Neural cell (in vitro differentiated cells): Measurements from ENCODE around the gene SMIM29. TPM values are rescaled to one million over a fixed set of nuclear protein-coding genes. Genes with fewer than 3 reads are reported as not detected.

ENCODE experiments used
- H2AFZ ChIP-seq: fragments of 200-600, 300-800 bp; sonication (generic), shearing (Covaris generic); 2 replicates; pipeline ENCODE4 v1.6.0; 2014; ENCODE audit warnings: low read depth, mild to moderate bottlenecking, antibody characterized with exemption, low read length, moderate library complexity
- H3F3A ChIP-seq: fragments of 200-600 bp; shearing (Covaris generic); 2 replicates; pipeline ENCODE4 v1.6.1; 2016; ENCODE audit warnings: mild to moderate bottlenecking, moderate library complexity, mixed read lengths, antibody characterized with exemption, low read length; ENCODE audit not compliant: insufficient read depth, poor library complexity, severe bottlenecking
- H3K27ac ChIP-seq: fragments of 200-600, 300-800 bp; sonication (generic), shearing (Covaris generic); 2 replicates; pipeline ENCODE4 v1.5.1; 2014; ENCODE audit warnings: mild to moderate bottlenecking, low read length, moderate library complexity
- H3K27me3 ChIP-seq: fragments of 300-800, 200-600 bp; sonication (generic), shearing (Covaris generic); 2 replicates; pipeline ENCODE4 v1.6.0; 2014; ENCODE audit warnings: mild to moderate bottlenecking, low read depth, low read length, moderate library complexity; ENCODE audit not compliant: insufficient read depth
- H3K36me3 ChIP-seq: fragments of 300-800, 200-600 bp; sonication (generic), shearing (Covaris generic); 2 replicates; pipeline ENCODE4 v1.5.1; 2014; ENCODE audit warnings: mild to moderate bottlenecking, antibody characterized with exemption, low read length, moderate library complexity; ENCODE audit not compliant: insufficient read depth
- H3K4me2 ChIP-seq: fragments of 300-800, 200-600 bp; sonication (generic), shearing (Covaris generic); 2 replicates; pipeline ENCODE4 v1.6.0; 2014; ENCODE audit warnings: mild to moderate bottlenecking, low read length
- H3K4me3 ChIP-seq: fragments of 300-800, 200-600 bp; sonication (generic), shearing (Covaris generic); 2 replicates; pipeline ENCODE4 v1.5.1; 2014; ENCODE audit warnings: mild to moderate bottlenecking, low read length, moderate library complexity
- H3K79me2 ChIP-seq: fragments of 200-600 bp; shearing (Covaris generic); replicated peaks from 2 replicates; pipeline ENCODE4 v1.6.0; 2014; ENCODE audit warnings: mild to moderate bottlenecking, low read length, moderate library complexity; ENCODE audit not compliant: insufficient read depth
- H3K9ac ChIP-seq: fragments of 300-800, 200-600 bp; sonication (generic), shearing (Covaris generic); 2 replicates; pipeline ENCODE4 v1.6.1; 2016; ENCODE audit warnings: mild to moderate bottlenecking, low read length, mixed read lengths
- H3K9me2 ChIP-seq: fragments of 200-600 bp; shearing (Covaris generic); 2 replicates; pipeline ENCODE4 v1.6.1; 2016; ENCODE audit warnings: mild to moderate bottlenecking, low read length, mixed read lengths; ENCODE audit not compliant: insufficient read depth
- H3K9me3 ChIP-seq: fragments of 200-600, 300-800 bp; sonication (generic), shearing (Covaris generic); 2 replicates; pipeline ENCODE4 v1.6.1; 2016; ENCODE audit warnings: mild to moderate bottlenecking, mixed run types, low read length, moderate library complexity, mixed read lengths
- H4K20me1 ChIP-seq: fragments of 200-600 bp; shearing (Covaris generic); 2 replicates; pipeline ENCODE4 v1.6.1; 2016; ENCODE audit warnings: mild to moderate bottlenecking, mixed run types; ENCODE audit not compliant: insufficient read depth
- EP300 ChIP-seq: fragments of 450-650 bp; conservative IDR thresholded peaks from 2 replicates; pipeline ENCODE4 v1.6.1; 2014; ENCODE audit warnings: antibody characterized with exemption, mild to moderate bottlenecking, moderate library complexity; ENCODE audit not compliant: poor library complexity, severe bottlenecking
- EZH2 ChIP-seq: fragments of 200-600, 300-800 bp; shearing (Covaris generic), sonication (generic); IDR thresholded peaks from 2 replicates; pipeline ENCODE4 v1.6.1; 2014; ENCODE audit warnings: antibody characterized with exemption, low read length, borderline replicate concordance, mild to moderate bottlenecking; ENCODE audit not compliant: insufficient read depth, poor library complexity, severe bottlenecking
- MXI1 ChIP-seq: fragments of 450-650 bp; conservative IDR thresholded peaks from 2 replicates; pipeline ENCODE4 v1.6.1; 2014; ENCODE audit warnings: antibody characterized with exemption, mild to moderate bottlenecking; ENCODE audit not compliant: poor library complexity, severe bottlenecking
- POLR2AphosphoS5 ChIP-seq: IDR thresholded peaks from 2 replicates; pipeline ENCODE4 v1.6.1; 2012
- RAD21 ChIP-seq: fragments of 450-650 bp; conservative IDR thresholded peaks from 2 replicates; pipeline ENCODE4 v1.6.1; 2014; ENCODE audit warnings: antibody characterized with exemption, mild to moderate bottlenecking, moderate library complexity
- REST ChIP-seq: IDR thresholded peaks from 2 replicates; pipeline ENCODE4 v1.6.1; 2012; ENCODE audit warnings: borderline replicate concordance
- SMC3 ChIP-seq: fragments of 450-650 bp; conservative IDR thresholded peaks from 2 replicates; pipeline ENCODE4 v1.6.1; 2014; ENCODE audit warnings: antibody characterized with exemption, mild to moderate bottlenecking, moderate library complexity; ENCODE audit not compliant: poor library complexity
- TAF1 ChIP-seq: IDR thresholded peaks from 2 replicates; pipeline ENCODE4 v1.6.1; 2012; ENCODE audit warnings: low read depth
- polyA plus RNA-seq: library from polyadenylated mRNA; depleted of rRNA; stranded (reverse); fragments of >200 nt; gene quantifications from 2 replicates; pipeline ENCODE4 v1.2.3, GENCODE V29; 2014
- TF ChIP-seq, protein P1 (sequence below): fragments of 450-650 bp; IDR thresholded peaks from 2 replicates; pipeline ENCODE4 v1.5.1; 2014; ENCODE audit warnings: antibody characterized with exemption, mild to moderate bottlenecking, moderate library complexity; ENCODE audit not compliant: poor library complexity, severe bottlenecking

SMIM29 gene
- polyA plus RNA-seq, 1 donor from 2014 or later, result 82.1 TPM

DNA sequence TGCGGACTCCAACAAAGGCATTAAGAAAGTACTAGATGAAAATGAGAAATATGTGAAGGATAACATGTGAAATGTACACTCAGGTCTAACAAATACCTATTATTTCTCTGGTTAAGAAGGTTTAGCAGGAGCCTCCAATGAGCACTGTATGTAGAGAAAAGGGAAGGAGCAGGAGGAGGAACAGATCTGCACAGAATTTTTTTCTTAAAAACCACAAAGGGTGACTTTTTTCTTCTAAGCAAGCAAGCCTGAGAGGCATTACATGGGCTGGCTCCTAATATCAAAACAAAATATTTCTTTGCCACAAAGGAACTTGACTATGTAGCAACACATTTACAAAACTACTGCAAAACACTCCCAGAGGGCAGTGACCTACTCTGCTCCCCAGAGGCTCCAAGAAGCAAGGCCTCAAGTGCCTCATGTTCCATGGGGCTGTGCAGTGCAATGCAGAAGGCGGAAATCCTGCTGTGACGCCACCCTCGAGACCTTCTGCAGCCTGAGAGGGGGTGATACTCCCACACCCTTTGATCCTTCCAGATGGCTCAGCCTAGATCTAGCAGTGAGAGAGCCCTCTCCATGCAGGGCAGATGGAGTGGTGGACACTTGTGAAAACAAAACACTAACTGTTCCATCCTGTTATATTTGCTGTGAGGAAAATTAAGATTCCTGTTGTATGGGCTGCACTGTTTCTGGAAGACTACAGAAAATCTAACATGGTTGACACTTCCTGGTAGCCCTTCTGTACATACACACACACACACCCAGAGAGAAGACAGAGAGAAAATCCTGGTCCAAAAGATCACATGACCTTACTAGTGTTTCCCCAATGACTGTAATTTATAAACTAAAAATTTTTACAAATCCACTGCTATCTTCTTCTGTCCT, 36.0 kb upstream of the SMIM29 start:
- Histone ChIP-seq H2AFZ (no peak overlapping the region), H3K4me3 (no peak overlapping the region), H3K79me2 (no peaks in the 10 kb centered on the region), H3K27me3 (no peaks in the 10 kb centered on the region), H3K9me2 (no peaks in the 10 kb centered on the region), H3K27ac (no peak overlapping the region), H3K36me3 (peaks cover 4% of the 10 kb centered on the region), H3F3A (no peaks in the 10 kb centered on the region), H3K9me3 (no peaks in the 10 kb centered on the region), H3K4me2 (no peak overlapping the region), H4K20me1 (no peaks in the 10 kb centered on the region), H3K9ac (no peak overlapping the region)
- TF ChIP-seq MXI1 (no peak), TAF1 (no peak), RAD21 (no peak), EZH2 (no peak), SMC3 (no peak), EP300 (no peak), POLR2AphosphoS5 (no peak), REST (no peak)
- TF ChIP-seq, protein P1, sequence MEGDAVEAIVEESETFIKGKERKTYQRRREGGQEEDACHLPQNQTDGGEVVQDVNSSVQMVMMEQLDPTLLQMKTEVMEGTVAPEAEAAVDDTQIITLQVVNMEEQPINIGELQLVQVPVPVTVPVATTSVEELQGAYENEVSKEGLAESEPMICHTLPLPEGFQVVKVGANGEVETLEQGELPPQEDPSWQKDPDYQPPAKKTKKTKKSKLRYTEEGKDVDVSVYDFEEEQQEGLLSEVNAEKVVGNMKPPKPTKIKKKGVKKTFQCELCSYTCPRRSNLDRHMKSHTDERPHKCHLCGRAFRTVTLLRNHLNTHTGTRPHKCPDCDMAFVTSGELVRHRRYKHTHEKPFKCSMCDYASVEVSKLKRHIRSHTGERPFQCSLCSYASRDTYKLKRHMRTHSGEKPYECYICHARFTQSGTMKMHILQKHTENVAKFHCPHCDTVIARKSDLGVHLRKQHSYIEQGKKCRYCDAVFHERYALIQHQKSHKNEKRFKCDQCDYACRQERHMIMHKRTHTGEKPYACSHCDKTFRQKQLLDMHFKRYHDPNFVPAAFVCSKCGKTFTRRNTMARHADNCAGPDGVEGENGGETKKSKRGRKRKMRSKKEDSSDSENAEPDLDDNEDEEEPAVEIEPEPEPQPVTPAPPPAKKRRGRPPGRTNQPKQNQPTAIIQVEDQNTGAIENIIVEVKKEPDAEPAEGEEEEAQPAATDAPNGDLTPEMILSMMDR, result no peak

DNA sequence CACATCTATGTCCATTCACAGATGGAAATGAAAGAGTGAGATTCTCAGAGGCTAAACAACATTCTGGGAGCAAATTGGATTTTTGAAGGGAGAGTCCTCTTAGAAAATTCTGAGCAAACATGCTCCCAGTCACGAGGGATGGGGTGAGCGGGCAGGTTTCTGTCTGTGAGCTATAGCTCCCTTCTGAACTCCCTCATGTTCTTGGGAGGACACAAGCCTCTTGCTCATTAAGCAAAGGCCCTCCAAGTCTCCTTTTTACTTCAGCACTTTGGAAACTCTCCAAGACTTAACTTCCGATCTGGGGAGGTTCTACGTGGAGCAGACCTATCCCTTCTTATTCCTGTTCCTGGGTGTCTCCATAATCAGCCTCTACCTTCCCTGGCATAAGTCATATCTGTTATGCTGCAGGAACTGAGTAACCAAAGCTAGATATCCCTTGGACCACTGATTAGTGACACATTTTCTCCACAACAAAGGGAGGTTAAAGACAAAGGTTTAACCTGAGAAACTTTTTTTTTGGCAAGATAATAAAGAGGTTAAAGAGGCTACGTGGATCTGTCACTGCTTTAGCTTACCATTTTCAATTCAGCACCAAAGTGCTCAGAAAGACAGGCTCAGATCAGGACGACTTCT, 33.0 kb upstream of the SMIM29 start:
- Histone ChIP-seq H3K4me3 (no peak overlapping the region), H3K27me3 (no peaks in the 10 kb centered on the region), H3K9ac (no peak overlapping the region), H3K9me2 (no peaks in the 10 kb centered on the region), H3F3A (no peaks in the 10 kb centered on the region), H2AFZ (no peak overlapping the region), H3K79me2 (no peaks in the 10 kb centered on the region), H3K4me2 (no peak overlapping the region), H3K27ac (no peak overlapping the region), H4K20me1 (no peaks in the 10 kb centered on the region), H3K36me3 (peaks cover 4% of the 10 kb centered on the region), H3K9me3 (no peaks in the 10 kb centered on the region)
- TF ChIP-seq REST, result no peak
- TF ChIP-seq EP300, result no peak
- TF ChIP-seq EZH2, result no peak
- TF ChIP-seq, protein P1, result no peak
- no peak for TF ChIP-seq MXI1
- no peak for TF ChIP-seq RAD21
